ENCODE results near the gene CXCL10. TPM values are rescaled to one million over a fixed set of nuclear protein-coding genes. Genes with fewer than 3 reads are reported as not detected.

The CXCL10 gene
- total RNA-seq, 4 donors from 2014 or later = 1.8 TPM; not detected in 3

DNA sequence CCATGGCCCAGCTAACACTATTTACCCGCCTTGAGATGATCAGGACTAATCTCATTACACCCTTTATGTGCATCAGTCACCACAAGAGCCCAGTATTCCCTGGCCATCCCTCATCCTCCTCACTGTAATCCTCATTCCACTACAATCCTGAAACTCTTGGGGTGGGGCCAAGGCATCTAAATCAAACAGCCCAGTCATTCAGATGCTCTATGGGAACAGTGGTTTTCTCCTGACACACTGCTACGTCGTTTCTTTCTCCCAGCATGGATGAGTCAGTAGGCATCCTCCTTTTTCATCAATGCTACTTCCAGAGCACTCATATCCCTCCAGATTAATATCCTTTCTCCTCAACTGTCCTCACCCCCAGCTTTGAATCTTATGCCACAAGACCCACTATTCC is 38.2 kb downstream of the CXCL10 start:
- H3K36me3 ChIP-seq = peaks cover 0 to 21% (median 0%) of the 10 kb centered on the region in 3 donors
- H3K27me3 ChIP-seq = no peaks in the 10 kb centered on the region
- H3K4me3 ChIP-seq = no peak overlapping the region
- DNase-seq = no peak
- H3K9me3 ChIP-seq = no peaks in the 10 kb centered on the region
- peaks cover 0 to 17% (median 2%) of the 10 kb centered on the region in 4 donors for H3K4me1 ChIP-seq
- TF ChIP-seq, protein P1, sequence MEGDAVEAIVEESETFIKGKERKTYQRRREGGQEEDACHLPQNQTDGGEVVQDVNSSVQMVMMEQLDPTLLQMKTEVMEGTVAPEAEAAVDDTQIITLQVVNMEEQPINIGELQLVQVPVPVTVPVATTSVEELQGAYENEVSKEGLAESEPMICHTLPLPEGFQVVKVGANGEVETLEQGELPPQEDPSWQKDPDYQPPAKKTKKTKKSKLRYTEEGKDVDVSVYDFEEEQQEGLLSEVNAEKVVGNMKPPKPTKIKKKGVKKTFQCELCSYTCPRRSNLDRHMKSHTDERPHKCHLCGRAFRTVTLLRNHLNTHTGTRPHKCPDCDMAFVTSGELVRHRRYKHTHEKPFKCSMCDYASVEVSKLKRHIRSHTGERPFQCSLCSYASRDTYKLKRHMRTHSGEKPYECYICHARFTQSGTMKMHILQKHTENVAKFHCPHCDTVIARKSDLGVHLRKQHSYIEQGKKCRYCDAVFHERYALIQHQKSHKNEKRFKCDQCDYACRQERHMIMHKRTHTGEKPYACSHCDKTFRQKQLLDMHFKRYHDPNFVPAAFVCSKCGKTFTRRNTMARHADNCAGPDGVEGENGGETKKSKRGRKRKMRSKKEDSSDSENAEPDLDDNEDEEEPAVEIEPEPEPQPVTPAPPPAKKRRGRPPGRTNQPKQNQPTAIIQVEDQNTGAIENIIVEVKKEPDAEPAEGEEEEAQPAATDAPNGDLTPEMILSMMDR (IDR thresholded peaks at IDR 0.05) = no peak
- no peak for TF ChIP-seq POLR2A (IDR thresholded peaks at IDR 0.05)
- H3K27ac ChIP-seq = no peak overlapping the region

DNA sequence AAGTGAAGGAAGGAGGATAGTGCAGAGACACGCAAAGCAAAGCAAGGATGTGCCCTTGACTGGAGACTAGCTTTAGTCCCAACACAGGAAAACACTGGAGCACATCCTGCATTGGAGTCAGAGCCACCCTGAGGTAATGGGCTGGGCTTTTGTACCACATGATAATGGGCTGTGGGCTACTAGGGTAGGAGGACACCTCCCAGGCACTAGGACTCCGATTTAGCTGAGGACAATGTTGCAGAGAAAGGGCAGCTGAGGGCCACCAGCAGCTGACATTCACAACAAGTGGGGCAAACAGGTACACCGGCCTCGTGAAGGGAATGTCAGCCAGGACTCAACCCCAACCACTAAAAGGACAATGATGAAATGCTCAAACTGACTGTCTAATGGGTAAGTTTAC is 42.7 kb downstream of the CXCL10 start:
- no peaks in the 10 kb centered on the region for H3K4me1 ChIP-seq
- DNase-seq = no peak
- no peak for TF ChIP-seq POLR2A (IDR thresholded peaks at IDR 0.05)
- TF ChIP-seq, protein P1 (IDR thresholded peaks at IDR 0.05) = no peak
- no peak overlapping the region for H3K27ac ChIP-seq
- no peaks in the 10 kb centered on the region for H3K9me3 ChIP-seq
- peaks cover 0 to 58% (median 0%) of the 10 kb centered on the region in 3 donors for H3K36me3 ChIP-seq
- no peaks in the 10 kb centered on the region for H3K27me3 ChIP-seq
- no peak overlapping the region for H3K4me3 ChIP-seq

DNA sequence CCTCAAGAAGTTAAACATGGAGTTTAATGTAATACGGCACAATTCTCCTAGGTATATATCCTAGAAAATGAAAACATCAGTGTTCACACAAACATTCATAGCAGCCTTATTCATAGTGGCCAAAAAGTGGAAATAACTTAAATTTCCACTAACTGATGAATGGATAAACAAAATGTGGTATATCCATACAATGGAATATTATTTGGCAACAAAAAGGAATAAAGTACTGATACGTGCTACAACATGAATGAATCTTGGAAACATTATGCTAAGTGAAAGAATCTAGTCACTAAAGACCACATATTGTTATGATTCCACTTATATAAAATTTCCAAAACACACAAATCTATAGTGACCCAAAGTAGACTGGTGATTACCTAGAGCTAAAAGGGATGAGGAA is 47.1 kb downstream of the CXCL10 start:
- Histone ChIP-seq H3K9me3 (no peaks in the 10 kb centered on the region), H3K36me3 (peaks cover 0 to 88% (median 0%) of the 10 kb centered on the region in 3 donors), H3K27ac (no peak overlapping the region), H3K4me3 (no peak overlapping the region), H3K27me3 (no peaks in the 10 kb centered on the region), H3K4me1 (no peaks in the 10 kb centered on the region)
- no peak for DNase-seq
- TF ChIP-seq, protein P1 (IDR thresholded peaks at IDR 0.05) = no peak
- no peak for TF ChIP-seq POLR2A (IDR thresholded peaks at IDR 0.05)

DNA sequence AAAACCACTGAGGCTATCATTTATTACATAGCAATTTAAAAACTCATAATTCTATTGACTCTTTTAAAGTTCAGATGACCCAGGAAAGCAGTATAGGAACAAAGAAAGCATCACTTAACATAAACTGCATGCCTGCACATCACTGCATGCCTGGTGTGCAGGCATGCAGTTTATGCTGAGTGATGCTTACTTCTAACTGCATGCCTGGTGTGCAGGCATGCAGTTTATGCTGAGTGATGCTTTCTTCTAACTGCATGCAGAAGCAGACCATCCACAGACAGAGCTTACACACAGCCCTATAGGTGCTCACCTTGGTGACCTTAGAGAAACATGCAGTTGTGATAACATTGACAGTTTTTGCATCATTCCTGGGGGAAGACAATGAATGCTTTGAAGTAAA is 49.5 kb downstream of the CXCL10 start:
- TF ChIP-seq, protein P1 (IDR thresholded peaks at IDR 0.05) = no peak
- no peak for TF ChIP-seq POLR2A (IDR thresholded peaks at IDR 0.05)
- H3K36me3 ChIP-seq = peaks cover 0 to 92% (median 0%) of the 10 kb centered on the region in 3 donors
- H3K4me1 ChIP-seq = no peaks in the 10 kb centered on the region
- no peak for DNase-seq
- no peak overlapping the region for H3K27ac ChIP-seq
- no peak overlapping the region for H3K4me3 ChIP-seq
- H3K27me3 ChIP-seq = no peaks in the 10 kb centered on the region
- H3K9me3 ChIP-seq = no peaks in the 10 kb centered on the region

Other genes starting within 250 kb of the CXCL10 start
- under 1 TPM in 1 of 4 donors, not detected in 3; 0.54 TPM for gene PPEF2, start 121.0 kb downstream of the CXCL10 start, total RNA-seq
- gene NAAA, start 82.5 kb downstream of the CXCL10 start, total RNA-seq = 100 to 1,000 TPM in 3 of 4 donors, 10 to 100 TPM in 1; 81.7 to 434 (median 177) TPM
- gene SDAD1, start 32.6 kb downstream of the CXCL10 start, total RNA-seq = 10 to 100 TPM; 21.2 to 63.5 (median 24.2) TPM
- 1 to 10 TPM in 1 of 4 donors, under 1 TPM in 2, not detected in 1; 0.35 to 5.0 (median 0.94) TPM for gene CXCL9, start 16.0 kb downstream of the CXCL10 start, total RNA-seq
- gene CXCL11, start 12.6 kb upstream of the CXCL10 start, total RNA-seq = not detected
- gene ART3, start 51.2 kb upstream of the CXCL10 start, total RNA-seq = under 1 TPM in 1 of 4 donors, not detected in 3; 0.85 TPM
- gene NUP54, start 124.9 kb upstream of the CXCL10 start, total RNA-seq = 10 to 100 TPM; 15.6 to 32.2 (median 23.9) TPM
- 100 to 1,000 TPM in 3 of 4 donors, 10 to 100 TPM in 1; 40.4 to 225 (median 170) TPM for gene SCARB2, start 190.3 kb upstream of the CXCL10 start, total RNA-seq
- 10 to 100 TPM in 1 of 4 donors, 1 to 10 TPM in 2, under 1 TPM in 1; 0.83 to 13.9 (median 7.6) TPM for gene FAM47E, start 228.2 kb upstream of the CXCL10 start, total RNA-seq

All from Peyer's patch (tissue), 4 donors.